ENCODE measurements around the gene CNOT8.

CNOT8 gene

DNA sequence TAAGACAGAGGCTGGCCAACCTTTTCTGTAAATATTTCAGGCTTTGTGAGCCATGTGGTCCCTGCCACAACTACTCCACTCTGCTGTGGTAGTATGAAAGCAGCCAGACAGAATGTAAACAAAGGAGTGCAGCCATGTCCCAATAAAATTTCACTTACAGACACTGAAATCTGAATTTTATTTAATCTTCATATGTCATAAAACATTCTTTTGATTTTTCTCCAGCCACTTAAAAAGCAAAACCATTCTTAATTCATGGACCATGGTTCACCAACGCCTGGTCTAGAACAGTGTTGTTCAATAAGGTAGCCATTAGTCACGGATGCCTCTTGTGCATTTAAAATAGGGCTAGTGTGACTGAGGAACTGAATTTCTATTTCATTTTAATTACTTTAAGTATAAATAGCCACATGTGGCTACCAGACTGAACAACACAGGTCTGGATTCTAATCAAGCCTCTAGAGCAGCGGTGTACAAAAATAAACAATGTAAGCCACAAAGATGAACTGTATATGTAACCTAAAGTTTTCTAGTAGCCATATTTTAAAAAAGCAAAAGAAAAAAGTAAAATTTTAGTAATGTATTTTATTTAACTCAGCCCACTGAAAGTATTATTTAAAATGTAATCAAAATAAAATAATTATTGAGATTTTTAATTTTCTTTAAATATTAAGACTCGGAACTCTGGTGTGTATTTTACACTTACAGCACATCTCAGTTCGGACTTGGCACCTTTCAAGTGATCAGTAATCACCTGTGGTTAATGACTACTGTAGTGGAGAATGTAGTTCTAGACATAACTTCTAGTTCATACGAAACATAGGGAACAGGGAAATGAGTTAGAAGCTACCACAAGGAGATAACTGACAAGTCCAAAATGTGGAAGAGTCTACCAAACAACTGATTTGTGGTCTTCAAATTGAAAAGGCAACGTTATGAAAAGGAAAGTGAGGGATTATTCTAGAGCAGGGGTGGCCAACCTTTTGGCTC lies 65.3 kb downstream of the CNOT8 start:
- DNase-seq (ENCODE audit: low spot score), result no peak
